HG02981 (cell line): ENCODE data around the gene CADPS.

Source experiments
- ATAC-seq: cut with Tn5 transposase; IDR thresholded peaks from one replicate; pipeline ENCODE4 v1.9.1; 2021; ENCODE audit warnings: mild to moderate bottlenecking, moderate library complexity; ENCODE audit not compliant: unreplicated experiment

CADPS gene

DNA sequence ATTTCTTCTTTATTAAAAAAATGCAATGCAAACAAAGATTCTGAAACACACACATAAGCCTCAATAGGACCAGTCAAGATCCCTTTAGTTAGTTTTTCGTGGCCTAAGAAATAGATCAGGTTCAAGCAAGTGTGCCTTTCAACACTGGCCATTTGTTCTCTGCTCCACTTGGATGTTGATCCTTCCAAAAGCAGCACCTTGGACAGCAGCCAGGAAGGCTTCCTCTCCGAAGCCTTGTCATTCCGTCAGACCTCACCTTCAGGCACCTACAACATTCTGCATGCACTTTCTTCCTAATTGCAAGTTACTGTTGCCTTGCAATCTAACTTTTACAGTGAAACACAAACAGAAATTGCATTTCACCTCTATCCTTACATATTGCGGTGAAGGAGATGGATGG is 346.0 kb downstream of the CADPS start:
- ATAC-seq: no peak

DNA sequence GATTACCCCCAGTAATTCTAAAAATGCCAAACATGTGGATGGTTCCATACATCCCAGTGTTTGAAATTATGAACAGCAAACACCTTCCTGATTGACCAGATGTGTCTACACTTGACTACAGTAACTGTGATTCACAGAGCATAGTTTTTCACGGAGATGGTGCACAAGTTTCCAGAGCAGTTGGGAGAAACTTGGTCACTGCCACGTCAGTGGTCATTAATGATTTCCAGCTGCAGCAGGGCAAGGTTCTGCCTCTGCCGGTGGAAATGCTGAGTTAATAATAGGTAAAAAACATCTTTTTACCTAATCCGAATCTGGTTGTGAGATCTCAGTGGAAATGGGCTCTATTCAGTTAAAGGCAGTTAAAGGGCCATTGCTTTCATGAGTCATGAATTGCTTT is 347.7 kb downstream of the CADPS start:
- ATAC-seq: no peak

GRCh38 chr3:62525281-62525680 is 349.9 kb downstream of the CADPS start:
- ATAC-seq: no peak

GRCh38 chr3:62523672-62524071 is 351.5 kb downstream of the CADPS start:
- no peak for ATAC-seq

- no peak for ATAC-seq
Measured at GRCh38 chr3:62521464-62522105, 353.6 kb downstream of the CADPS start.

DNA sequence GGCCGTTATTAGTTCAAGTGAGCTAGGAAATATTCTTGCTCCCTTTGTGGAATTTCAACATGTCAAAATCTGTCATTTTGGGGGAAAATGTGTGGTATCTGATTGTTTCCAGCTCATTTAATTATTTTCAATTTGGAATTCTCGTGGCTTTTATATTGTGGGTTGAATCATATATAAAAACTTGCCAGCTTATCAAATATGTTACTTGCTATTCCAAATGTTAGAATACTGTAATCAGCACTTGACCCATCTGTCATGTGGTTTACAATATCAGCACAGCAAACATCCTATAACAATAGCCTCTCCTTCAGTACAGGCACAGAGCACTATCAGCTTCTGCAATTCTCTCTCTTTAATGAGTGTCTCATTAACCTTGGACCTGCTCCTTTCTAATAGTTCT is 371.7 kb downstream of the CADPS start:
- no peak for ATAC-seq

DNA sequence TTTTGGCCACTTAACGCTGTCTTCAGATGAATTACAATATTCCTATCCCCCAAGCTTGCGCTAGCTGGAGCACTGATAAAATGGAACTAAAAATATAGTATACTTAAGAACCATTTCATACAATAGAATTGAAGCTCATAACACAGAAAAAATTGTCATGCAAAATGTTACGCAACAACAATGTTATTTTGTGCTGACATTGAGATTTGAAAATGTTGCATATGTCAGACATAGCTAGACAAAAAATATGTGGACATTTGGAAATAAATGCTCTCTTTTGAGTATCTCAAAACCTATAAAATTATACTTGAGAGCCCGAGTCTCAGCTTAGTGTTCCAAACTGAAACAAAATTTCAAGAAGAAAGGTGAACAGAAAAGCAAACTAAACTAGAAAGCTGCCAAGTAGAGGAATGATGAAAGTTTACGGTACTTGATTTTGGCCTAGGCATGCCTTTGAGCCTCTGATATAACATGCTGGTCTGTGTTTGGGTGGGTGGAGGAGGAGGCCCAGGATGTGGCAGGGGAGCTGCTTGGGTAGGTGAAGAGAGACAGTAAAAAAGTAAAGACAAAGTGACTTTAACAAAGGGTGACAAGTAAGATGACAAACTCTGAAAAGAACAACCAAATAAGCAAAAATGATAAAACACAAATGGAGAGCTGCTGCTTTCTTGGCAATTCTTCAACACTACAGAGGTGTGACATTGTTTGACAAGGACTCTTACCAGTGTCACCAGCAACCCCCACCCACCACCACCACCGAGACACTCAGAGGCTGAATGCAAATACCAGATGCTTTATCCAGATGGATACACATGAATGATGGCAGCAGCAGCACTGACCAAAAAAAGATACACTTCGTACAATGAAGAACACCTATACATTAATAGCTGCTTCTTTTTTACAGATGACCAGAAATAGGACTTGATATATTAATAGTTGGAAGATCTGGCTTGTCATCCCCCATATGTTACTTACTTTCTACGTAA is 372.6 kb downstream of the CADPS start:
- ATAC-seq: no peak

GRCh38 chr3:62501289-62501668 is 373.9 kb downstream of the CADPS start:
- ATAC-seq: no peak

DNA sequence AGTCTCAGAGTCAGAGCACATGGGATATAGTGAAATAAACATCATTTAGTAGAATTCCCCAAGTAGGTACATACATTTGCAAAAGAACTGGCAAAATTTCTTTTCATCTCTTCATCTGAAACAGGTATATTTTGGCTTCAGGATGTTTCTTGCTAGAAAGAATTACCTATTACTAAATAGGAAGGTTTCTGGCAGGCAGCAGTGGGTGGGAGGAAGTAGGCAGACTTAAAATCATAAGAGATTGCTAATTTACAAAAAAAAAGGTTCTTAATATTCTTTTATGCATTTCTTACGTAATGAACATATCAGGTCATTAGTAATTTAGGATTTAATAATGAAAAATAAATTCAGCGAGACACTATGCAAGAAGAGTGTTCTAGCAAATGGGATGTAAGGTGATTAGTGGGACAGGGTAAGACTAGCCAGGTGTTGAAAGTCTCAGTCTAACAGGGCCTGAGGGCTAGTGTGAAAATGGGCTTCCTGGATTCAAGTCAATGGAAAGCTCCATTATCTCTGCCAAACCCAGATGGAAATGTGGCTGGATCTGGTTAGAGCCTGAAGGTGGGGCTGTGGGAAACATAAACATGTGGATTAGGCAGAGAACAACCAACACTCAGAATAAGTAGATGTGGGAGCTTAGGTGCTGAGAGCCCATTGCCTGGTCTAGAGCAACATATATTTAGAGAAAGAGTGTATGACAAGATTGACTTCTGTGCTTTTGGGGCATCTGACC is 374.5 kb downstream of the CADPS start:
- no peak for ATAC-seq

DNA sequence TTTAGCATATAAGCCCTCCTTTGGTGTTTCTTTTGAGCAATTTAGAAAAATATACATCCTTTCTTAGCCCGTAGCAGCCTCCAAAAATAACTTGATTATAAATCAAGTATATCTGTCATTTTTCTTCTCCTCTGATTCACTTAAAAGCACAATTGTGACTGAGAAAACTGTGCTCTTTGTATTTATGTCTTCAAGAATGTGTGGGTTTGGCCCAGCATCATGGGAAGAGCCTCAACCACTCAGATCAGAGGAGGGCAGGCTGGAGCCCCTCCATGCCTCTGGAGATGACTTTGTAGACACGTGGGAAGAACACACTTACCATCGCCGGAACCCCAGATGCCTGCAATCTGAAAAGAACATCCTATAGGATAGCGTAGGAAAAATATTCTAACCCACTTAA is 378.1 kb downstream of the CADPS start:
- no peak for ATAC-seq

DNA sequence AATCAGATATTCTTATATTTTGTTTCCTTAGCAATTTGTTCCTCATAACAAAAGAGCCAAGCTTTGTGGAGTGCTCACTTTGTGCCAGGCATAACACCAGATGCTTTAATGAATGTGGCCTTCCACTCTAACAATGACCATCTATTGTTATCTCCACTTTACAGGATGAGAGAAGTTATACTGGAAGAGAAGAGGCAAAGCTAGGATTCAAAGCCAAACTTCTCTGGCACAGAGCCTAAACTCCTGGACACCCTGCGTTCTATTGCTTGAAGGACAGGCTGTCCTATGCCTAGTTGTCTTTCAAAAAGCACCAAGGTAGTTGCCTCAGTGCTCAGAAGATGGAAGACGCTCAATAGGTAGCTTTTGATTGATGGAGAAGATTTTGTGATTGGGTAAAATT is 378.7 kb downstream of the CADPS start:
- no peak for ATAC-seq

DNA sequence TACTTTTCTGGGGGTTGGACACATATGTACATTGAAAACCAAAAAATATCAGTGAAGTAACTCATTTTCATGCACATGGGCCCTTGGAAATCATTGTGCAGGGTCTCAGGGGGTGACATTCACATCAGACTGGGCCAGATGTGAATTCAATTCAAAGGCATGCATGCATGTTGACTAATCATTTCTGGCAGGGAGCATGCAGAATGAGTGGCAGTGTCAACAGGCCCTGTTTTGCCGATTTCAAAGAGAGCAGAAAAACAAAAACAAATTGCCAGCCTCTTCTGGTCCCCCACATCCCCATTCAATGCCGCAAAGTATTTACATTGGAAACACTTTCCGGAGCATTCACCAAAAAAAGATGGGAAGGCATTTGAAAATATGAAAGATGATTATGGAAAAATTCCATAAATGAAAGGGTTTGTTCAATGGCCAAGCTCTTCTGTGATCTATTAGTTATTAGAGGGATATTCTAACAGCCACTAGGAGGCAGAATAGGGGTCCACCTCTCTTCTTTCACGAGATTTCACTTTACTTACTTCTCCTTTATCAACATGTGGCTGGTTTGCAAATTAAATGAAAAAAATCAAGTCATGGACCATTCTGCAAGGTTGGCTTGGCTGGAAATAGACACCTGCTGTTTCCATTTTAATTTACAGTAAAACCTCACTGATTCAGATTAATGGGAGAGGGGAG is 382.0 kb downstream of the CADPS start:
- ATAC-seq: no peak

DNA sequence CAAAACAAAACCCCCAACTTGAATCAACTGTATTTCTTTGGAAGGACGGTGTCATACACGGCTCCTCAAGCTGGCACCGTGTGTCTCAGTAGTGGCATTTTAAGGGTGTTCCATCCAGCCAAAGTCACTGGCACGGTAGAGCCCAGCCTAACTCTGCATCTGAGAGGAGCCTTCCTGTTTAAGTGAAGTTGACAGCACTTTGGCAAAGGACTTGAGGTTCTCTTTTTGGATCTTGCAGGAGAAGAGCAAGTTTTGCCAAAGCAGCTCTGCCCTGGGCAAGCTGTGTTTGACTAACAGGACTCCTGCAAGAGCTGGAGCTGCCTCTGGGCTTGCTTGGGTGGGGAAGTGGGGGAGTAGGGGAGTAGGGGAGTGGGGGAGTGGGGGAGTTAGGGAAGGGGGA is 392.3 kb downstream of the CADPS start:
- ATAC-seq: no peak

DNA sequence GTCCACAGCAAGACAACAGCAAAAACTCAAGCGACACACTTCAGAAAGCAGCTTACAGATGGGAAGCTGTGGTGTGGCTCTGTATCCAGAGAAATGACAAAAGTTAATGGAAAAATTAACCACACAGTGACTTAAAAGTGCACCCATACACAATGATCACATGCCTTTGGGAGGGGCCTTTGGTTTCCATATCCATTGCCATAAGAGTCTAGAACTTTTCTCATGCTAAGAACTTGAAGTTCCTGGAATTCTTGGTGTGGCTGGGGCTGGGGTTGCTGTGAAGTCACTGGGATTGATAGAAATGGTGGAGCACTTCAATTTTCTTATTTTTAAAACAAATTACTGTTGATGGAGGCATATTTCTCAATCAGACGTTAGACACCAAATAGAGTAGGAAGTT is 393.3 kb downstream of the CADPS start:
- no peak for ATAC-seq

- ATAC-seq: no peak
Measured at GRCh38 chr3:62480056-62480455, 395.2 kb downstream of the CADPS start.

DNA sequence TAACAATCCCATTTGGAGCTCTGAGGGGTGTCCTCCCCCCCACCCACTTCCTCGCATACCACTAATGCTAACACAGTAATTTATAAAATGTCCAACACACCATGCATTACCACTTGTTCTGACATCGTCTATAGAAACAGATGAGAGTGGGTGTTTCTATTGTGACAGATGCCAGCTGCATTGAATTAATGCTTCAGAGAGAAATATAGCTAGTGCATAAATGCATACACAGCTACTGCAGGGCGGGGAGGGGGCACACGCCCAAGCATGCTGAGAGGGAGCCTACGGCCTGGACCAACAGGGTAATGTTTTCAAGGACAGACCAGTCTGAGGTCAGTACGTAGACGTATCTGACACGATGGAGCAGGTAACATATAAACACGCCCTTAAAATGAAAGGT is 395.9 kb downstream of the CADPS start:
- ATAC-seq: no peak

GRCh38 chr3:62475306-62475705 is 399.9 kb downstream of the CADPS start:
- ATAC-seq: no peak

GRCh38 chr3:62467966-62468722 is 407.1 kb downstream of the CADPS start:
- no peak for ATAC-seq

DNA sequence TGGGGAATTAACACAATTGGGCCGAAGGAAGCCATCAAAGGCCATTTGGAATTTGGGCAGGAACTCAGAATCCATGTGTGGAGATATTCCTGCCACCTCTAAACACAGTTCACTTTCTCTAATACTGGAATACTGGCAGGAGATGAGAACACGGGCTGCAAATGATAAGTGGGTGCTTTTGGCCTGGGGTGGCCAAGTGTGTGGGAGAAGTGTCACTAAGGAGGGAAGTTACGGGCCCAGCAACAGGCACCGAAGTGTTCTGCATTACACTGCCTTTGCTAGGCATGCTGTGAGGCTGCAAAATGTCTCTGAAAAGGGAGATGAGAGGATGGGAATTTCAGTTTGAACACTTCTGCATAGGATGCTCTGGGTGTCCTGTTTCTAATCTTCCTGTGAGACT is 412.4 kb downstream of the CADPS start:
- no peak for ATAC-seq

DNA sequence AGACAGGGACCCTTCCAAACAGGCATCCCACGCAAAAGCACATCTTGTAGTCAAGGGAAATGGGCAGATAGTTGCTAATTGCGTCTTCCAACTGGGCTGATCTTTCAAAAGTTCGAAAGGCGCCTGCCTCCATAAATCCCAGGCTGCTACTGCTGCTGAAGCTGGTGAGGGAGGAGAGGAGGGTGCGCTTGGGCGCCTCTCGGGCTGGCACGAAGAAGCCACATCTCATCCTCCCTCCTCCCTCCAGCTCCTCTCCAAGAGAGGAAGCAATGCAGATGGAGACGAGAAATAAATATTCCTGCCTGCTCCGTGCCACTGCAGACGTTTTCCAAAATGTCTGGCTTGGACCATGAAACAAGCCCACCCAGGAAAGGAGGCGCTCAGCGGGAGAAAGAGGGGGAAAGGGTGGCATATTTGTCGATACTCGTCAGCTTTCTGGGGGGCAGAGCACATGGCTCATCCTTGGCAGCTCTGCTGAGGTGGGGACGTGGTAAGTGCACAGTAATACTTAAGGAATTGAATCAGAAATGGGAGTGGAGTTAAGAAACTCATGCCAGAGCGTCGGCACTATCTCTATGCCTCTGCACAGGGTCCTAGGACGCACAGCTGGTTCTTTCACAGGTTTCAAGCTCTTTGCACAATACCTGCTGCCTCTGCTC is 413.0 kb downstream of the CADPS start:
- ATAC-seq: no peak
